ENCODE measurements around the gene CHCHD6.

- TF ChIP-seq EZH2phosphoT487 (IDR thresholded peaks at IDR 0.05; ENCODE audit: insufficient read depth, low read depth) (no peak), EZH2 (IDR thresholded peaks at IDR 0.05; ENCODE audit: insufficient read depth, poor library complexity, severe bottlenecking) (no peak)
These were observed 300.8 kb downstream of the CHCHD6 start for GRCh38 chr3:127004641-127005397.
